GM23338 (cell line): Measurements from ENCODE around the gene APOB. TPM values are rescaled to one million over a fixed set of nuclear protein-coding genes. Genes with fewer than 3 reads are reported as not detected.

Experiments used
- ATAC-seq: fragments of 200-7000 bp; cut with Tn5 transposase; 3 replicates; pipeline ENCODE4 v1.9.1; 2020
- DNase-seq: peaks from one replicate; pipeline ENCODE4 v3.0.0-alpha.2; 2015; ENCODE audit warnings: low spot score
- H2AFZ ChIP-seq: fragments of 200-600 bp; sonication (generic); 2 replicates; pipeline ENCODE4 v1.8.0; 2016; ENCODE audit warnings: antibody characterized with exemption, mild to moderate bottlenecking, moderate library complexity
- H3F3A ChIP-seq: fragments of 200-600 bp; sonication (generic); replicated peaks from 2 replicates; pipeline ENCODE4 v1.8.0; 2017; ENCODE audit warnings: antibody characterized with exemption, mixed run types, low read depth
- H3K27ac ChIP-seq: fragments of 200-600 bp; sonication (generic); 2 replicates; pipeline ENCODE4 v1.6.1; 2016; ENCODE audit warnings: low read depth
- H3K27me3 ChIP-seq: fragments of 200-600 bp; sonication (generic); 2 replicates; pipeline ENCODE4 v1.8.0; 2016; ENCODE audit warnings: mild to moderate bottlenecking, mixed run types, moderate library complexity; ENCODE audit not compliant: insufficient read depth
- H3K36me3 ChIP-seq: fragments of 200-600 bp; sonication (generic); 2 replicates; pipeline ENCODE4 v1.8.0; 2016; ENCODE audit warnings: mild to moderate bottlenecking; ENCODE audit not compliant: insufficient read depth
- H3K4me1 ChIP-seq: fragments of 200-600 bp; sonication (generic); 2 replicates; pipeline ENCODE4 v1.8.0; 2016; ENCODE audit warnings: mild to moderate bottlenecking, moderate library complexity; ENCODE audit not compliant: insufficient read depth
- H3K4me2 ChIP-seq: fragments of 200-600 bp; sonication (generic); 2 replicates; pipeline ENCODE4 v1.7.1; 2017; ENCODE audit warnings: mixed run types
- H3K4me3 ChIP-seq: fragments of 200-600 bp; sonication (generic); 2 replicates; pipeline ENCODE4 v1.6.1; 2016; ENCODE audit warnings: mixed run types
- H3K79me2 ChIP-seq: fragments of 200-600 bp; sonication (generic); replicated peaks from 2 replicates; pipeline ENCODE4 v1.8.0; 2017; ENCODE audit warnings: mild to moderate bottlenecking; ENCODE audit not compliant: insufficient read depth
- H3K9me2 ChIP-seq: fragments of 200-600 bp; sonication (generic); 2 replicates; pipeline ENCODE4 v1.8.0; 2017; ENCODE audit not compliant: insufficient read depth
- H4K20me1 ChIP-seq: fragments of 200-600 bp; sonication (generic); replicated peaks from 2 replicates; pipeline ENCODE4 v1.8.0; 2017; ENCODE audit warnings: mild to moderate bottlenecking; ENCODE audit not compliant: insufficient read depth
- H3K27ac Mint-ChIP-seq: 2 replicates; pipeline ENCODE4 v1.8.0; 2020; ENCODE audit warnings: inconsistent platforms, mild to moderate bottlenecking, moderate library complexity, mixed read lengths
- H3K27me3 Mint-ChIP-seq: 3 replicates; pipeline ENCODE4 v1.8.0; 2022; ENCODE audit warnings: low read depth, mild to moderate bottlenecking, moderate library complexity, mixed read lengths, inconsistent platforms; ENCODE audit not compliant: insufficient read depth, poor library complexity
- H3K36me3 Mint-ChIP-seq: 3 replicates; pipeline ENCODE4 v1.8.0; 2021; ENCODE audit warnings: low read depth, mild to moderate bottlenecking, inconsistent platforms, moderate library complexity, mixed read lengths
- H3K4me1 Mint-ChIP-seq: 3 replicates; pipeline ENCODE4 v1.8.0; 2020; ENCODE audit warnings: mild to moderate bottlenecking, inconsistent platforms, mixed read lengths
- H3K4me3 Mint-ChIP-seq: 3 replicates; pipeline ENCODE4 v1.8.0; 2021; ENCODE audit warnings: moderate library complexity, mild to moderate bottlenecking, inconsistent platforms, mixed read lengths
- H3K9me3 Mint-ChIP-seq: 3 replicates; pipeline ENCODE4 v1.8.0; 2020; ENCODE audit warnings: moderate library complexity, mild to moderate bottlenecking, inconsistent platforms, mixed read lengths
- ETS1 ChIP-seq: IDR thresholded peaks from 2 replicates; pipeline ENCODE4 v1.6.1; 2016; ENCODE audit warnings: antibody characterized with exemption
- EZH2 ChIP-seq: fragments of 200-600 bp; sonication (generic); IDR thresholded peaks from one replicate; pipeline ENCODE4 v1.8.0; 2017; ENCODE audit warnings: antibody characterized with exemption, mild to moderate bottlenecking, low read depth; ENCODE audit not compliant: unreplicated experiment
- EZH2phosphoT487 ChIP-seq: fragments of 200-600 bp; sonication (generic); IDR thresholded peaks from one replicate; pipeline ENCODE4 v1.8.1; 2018; ENCODE audit warnings: antibody characterized with exemption; ENCODE audit not compliant: unreplicated experiment
- NANOG ChIP-seq: IDR thresholded peaks from 2 replicates; pipeline ENCODE4 v1.6.1; 2016; ENCODE audit warnings: antibody characterized with exemption, borderline replicate concordance
- POLR2AphosphoS5 ChIP-seq: IDR thresholded peaks from 2 replicates; pipeline ENCODE4 v1.6.1; 2016; ENCODE audit warnings: antibody characterized with exemption, low read depth
- STAT1 ChIP-seq: IDR thresholded peaks from one replicate; pipeline ENCODE4 v1.6.1; 2016; ENCODE audit warnings: antibody characterized with exemption; ENCODE audit not compliant: unreplicated experiment
- ZNF114 ChIP-seq: fragments of 250-450 bp; sonication (Bioruptor Pico); IDR thresholded peaks from 2 replicates; pipeline ENCODE4 v1.5.0; 2020; ENCODE audit warnings: mild to moderate bottlenecking, moderate library complexity
- ZNF331 ChIP-seq: fragments of 250-450 bp; sonication (Bioruptor Pico); IDR thresholded peaks from 2 replicates; pipeline ENCODE4 v1.5.0; 2020; ENCODE audit warnings: low read depth, mild to moderate bottlenecking, moderate library complexity
- ZNF462 ChIP-seq: fragments of 250-450 bp; sonication (Bioruptor Pico); IDR thresholded peaks from 2 replicates; pipeline ENCODE4 v1.5.0; 2020; ENCODE audit warnings: mild to moderate bottlenecking, moderate library complexity
- polyA plus RNA-seq: library from polyadenylated mRNA; unstranded; fragments of >200 nt; fragmentation: Nextera tagmentation; extraction: Ambion mirVana; gene quantifications from 2 replicates; pipeline ENCODE4 v1.2.1, GENCODE V29; 2016
- total RNA-seq: library from RNA; depleted of rRNA; stranded (reverse); fragments of >200 nt; shearing (Covaris generic); gene quantifications from 2 replicates; pipeline ENCODE4 v1.2.3, GENCODE V29; 2014
- TF ChIP-seq, protein P1 (sequence below), 2 experiments: fragments of 200-600 bp in 1 of 2; sonication (generic) in 1 of 2; conservative IDR thresholded peaks; 2 replicates each; pipeline versions ENCODE4 v1.5.1 to v1.6.1; 2016 to 2017; ENCODE audit warnings: antibody characterized with exemption in 2 of 2, low read depth in 2 of 2, mild to moderate bottlenecking in 2 of 2, moderate library complexity in 1 of 2

The APOB gene
- total and polyA plus RNA-seq, 2 experiments from 2014 or later = 0.08 to 0.56 TPM

DNA sequence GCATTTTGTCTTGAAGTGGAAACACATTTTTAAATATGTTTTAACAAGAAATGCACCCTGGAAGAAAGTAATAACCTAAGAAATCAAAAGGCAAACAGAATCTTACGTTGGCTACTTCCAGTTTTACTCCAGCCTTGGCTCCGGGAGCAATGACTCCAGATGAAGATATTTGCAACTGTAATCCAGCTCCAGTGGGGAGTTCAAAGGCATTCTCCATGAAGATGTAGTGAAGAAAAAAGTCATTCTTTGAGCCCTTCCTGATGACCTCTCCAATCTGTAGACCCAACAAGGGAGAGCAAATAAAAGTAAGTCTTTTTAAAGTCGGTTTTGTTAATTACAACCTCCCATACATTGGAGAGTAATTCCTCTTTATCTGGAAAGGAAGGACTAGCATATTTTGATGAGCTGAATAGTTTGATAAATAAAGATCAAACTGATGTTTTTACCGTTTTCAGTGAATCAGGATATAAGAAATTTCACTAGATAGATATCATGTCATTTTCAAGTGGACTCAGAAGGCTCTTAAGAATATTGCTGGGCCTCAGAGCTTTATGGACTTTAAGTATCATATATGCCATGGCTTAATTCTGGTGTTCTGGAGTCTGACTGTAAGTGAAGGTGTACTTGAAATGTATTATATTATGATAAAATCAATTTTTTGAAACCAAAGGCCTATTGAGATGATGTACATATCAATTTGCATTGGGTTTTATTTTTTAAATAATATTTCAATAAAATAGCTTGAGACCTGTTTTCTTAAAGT is 20.3 kb downstream of the APOB start:
- H3K4me2 ChIP-seq = no peak overlapping the region
- no peak for DNase-seq
- H4K20me1 ChIP-seq = no peaks in the 10 kb centered on the region
- H3K9me2 ChIP-seq = peaks cover 6% of the 10 kb centered on the region; the same call in 1 of the 2 replicates
- H3K79me2 ChIP-seq = no peaks in the 10 kb centered on the region
- no peaks in the 10 kb centered on the region for H3K27me3 ChIP-seq
- no peak overlapping the region for H3K4me3 Mint-ChIP-seq
- no peaks in the 10 kb centered on the region for H3K36me3 ChIP-seq
- H3K36me3 Mint-ChIP-seq = no peaks in the 10 kb centered on the region
- no peaks in the 10 kb centered on the region for H3K27me3 Mint-ChIP-seq
- no peak overlapping the region for H2AFZ ChIP-seq
- no peaks in the 10 kb centered on the region for H3K9me3 Mint-ChIP-seq
- H3K4me3 ChIP-seq = no peak overlapping the region
- H3K27ac ChIP-seq = no peak overlapping the region
- H3K4me1 ChIP-seq = no peaks in the 10 kb centered on the region
- TF ChIP-seq STAT1 (no peak), ZNF331 (CRISPR knock-in tag) (no peak), ETS1 (no peak), EZH2phosphoT487 (no peak), EZH2 (no peak)
- no peak overlapping the region for H3K27ac Mint-ChIP-seq
- H3K4me1 Mint-ChIP-seq = no peaks in the 10 kb centered on the region
- no peaks in the 10 kb centered on the region for H3F3A ChIP-seq
- ATAC-seq = no peak

DNA sequence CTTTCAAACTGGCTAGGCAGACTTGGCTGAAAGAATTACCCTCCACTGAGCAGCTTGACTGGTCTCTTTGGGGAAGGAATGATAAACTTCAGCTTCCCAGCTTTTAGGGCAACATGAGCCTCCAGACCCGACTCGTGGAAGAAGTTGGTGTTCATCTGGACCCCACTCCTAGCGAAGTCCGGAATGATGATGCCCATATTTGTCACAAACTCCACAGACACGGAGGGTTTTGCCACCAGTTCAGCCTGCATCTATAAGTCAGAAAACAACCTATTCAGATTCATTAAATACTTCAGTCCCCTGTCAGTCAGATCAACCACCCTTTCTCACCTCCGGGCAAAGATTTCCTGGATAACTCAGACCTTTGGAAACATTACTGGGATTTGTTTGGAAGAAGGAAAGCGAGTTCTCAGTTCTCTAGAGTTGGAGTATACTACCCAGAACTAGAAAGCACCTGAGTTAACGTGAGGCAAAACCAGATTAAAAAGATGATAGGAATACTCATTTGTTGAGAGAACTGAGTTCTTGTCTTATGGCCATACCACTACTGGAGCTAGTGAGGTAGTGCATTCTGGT is 21.0 kb downstream of the APOB start:
- H3K4me3 ChIP-seq = no peak overlapping the region
- no peak overlapping the region for H3K4me2 ChIP-seq
- Mint-ChIP-seq H3K9me3 (no peaks in the 10 kb centered on the region; the same call in 2 of the 3 replicates), H3K27ac (no peak overlapping the region), H3K4me1 (no peaks in the 10 kb centered on the region), H3K36me3 (no peaks in the 10 kb centered on the region), H3K4me3 (no peak overlapping the region), H3K27me3 (no peaks in the 10 kb centered on the region)
- H4K20me1 ChIP-seq = no peaks in the 10 kb centered on the region
- H2AFZ ChIP-seq = no peak overlapping the region
- no peak for DNase-seq
- peaks cover 6% of the 10 kb centered on the region; the same call in 1 of the 2 replicates for H3K9me2 ChIP-seq
- H3F3A ChIP-seq = no peaks in the 10 kb centered on the region
- no peak overlapping the region for H3K27ac ChIP-seq
- no peaks in the 10 kb centered on the region for H3K27me3 ChIP-seq
- TF ChIP-seq POLR2AphosphoS5 (no peak), NANOG (no peak), ZNF114 (no peak), ZNF462 (no peak), ETS1 (no peak)
- TF ChIP-seq, protein P1, sequence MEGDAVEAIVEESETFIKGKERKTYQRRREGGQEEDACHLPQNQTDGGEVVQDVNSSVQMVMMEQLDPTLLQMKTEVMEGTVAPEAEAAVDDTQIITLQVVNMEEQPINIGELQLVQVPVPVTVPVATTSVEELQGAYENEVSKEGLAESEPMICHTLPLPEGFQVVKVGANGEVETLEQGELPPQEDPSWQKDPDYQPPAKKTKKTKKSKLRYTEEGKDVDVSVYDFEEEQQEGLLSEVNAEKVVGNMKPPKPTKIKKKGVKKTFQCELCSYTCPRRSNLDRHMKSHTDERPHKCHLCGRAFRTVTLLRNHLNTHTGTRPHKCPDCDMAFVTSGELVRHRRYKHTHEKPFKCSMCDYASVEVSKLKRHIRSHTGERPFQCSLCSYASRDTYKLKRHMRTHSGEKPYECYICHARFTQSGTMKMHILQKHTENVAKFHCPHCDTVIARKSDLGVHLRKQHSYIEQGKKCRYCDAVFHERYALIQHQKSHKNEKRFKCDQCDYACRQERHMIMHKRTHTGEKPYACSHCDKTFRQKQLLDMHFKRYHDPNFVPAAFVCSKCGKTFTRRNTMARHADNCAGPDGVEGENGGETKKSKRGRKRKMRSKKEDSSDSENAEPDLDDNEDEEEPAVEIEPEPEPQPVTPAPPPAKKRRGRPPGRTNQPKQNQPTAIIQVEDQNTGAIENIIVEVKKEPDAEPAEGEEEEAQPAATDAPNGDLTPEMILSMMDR (conservative IDR thresholded peaks at IDR 0.05; ENCODE audit: low read depth in 2 of 2) = no peak
- no peaks in the 10 kb centered on the region for H3K36me3 ChIP-seq
- H3K4me1 ChIP-seq = no peaks in the 10 kb centered on the region
- no peaks in the 10 kb centered on the region for H3K79me2 ChIP-seq
- ATAC-seq = no peak
